HG03196 (cell line): ENCODE data around the gene PMAIP1.
"Not testable (repeated sequence)": the region's sequence is repeated elsewhere in the genome, so short reads cannot be mapped to it uniquely, and the experiment has no call there.

Experiments used
- ATAC-seq: cut with Tn5 transposase; IDR thresholded peaks from one replicate; pipeline ENCODE4 v1.9.1; 2021; ENCODE audit not compliant: unreplicated experiment

Gene PMAIP1

GRCh38 chr18:59899298-59900221 is at the start of gene PMAIP1:
Gene PMAIP1, plus strand, starts transcription at chr18:59899996. Its CDS starts 182 bp downstream, at chr18:59900178.
- ATAC-seq, result peak; percentile 66

- ATAC-seq, result no peak
These were observed 47.9 kb upstream of the PMAIP1 start for GRCh38 chr18:59851784-59852399.

- no peak for ATAC-seq
These were observed 47.2 kb upstream of the PMAIP1 start for GRCh38 chr18:59852548-59852947.

- ATAC-seq, result no peak
These were observed 46.4 kb upstream of the PMAIP1 start for GRCh38 chr18:59853380-59853779.

- ATAC-seq, result not testable (repeated sequence)
These were observed 45.8 kb upstream of the PMAIP1 start for GRCh38 chr18:59853988-59854387.

GRCh38 chr18:59861009-59861408 is 38.8 kb upstream of the PMAIP1 start:
- no peak for ATAC-seq

- ATAC-seq, result peak; percentile 77
These were observed 37.6 kb upstream of the PMAIP1 start for GRCh38 chr18:59861963-59862819.

GRCh38 chr18:59865241-59865986 is 34.4 kb upstream of the PMAIP1 start:
- no peak for ATAC-seq

- no peak for ATAC-seq
These were observed 33.1 kb upstream of the PMAIP1 start for GRCh38 chr18:59866551-59867269.

GRCh38 chr18:59867337-59868104 is 32.3 kb upstream of the PMAIP1 start:
- ATAC-seq, result no peak

GRCh38 chr18:59870623-59871130 is 29.1 kb upstream of the PMAIP1 start:
- no peak for ATAC-seq

GRCh38 chr18:59871711-59872362 is 28.0 kb upstream of the PMAIP1 start:
- no peak for ATAC-seq

- no peak for ATAC-seq
These were observed 26.2 kb upstream of the PMAIP1 start for GRCh38 chr18:59873641-59874040.

- no peak for ATAC-seq
These were observed 25.6 kb upstream of the PMAIP1 start for GRCh38 chr18:59874166-59874565.

- peak; percentile 62 for ATAC-seq
These were observed 23.5 kb upstream of the PMAIP1 start for GRCh38 chr18:59876310-59876626.

- no peak for ATAC-seq
These were observed 22.4 kb upstream of the PMAIP1 start for GRCh38 chr18:59877361-59877760.

- ATAC-seq, result no peak
These were observed 21.2 kb upstream of the PMAIP1 start for GRCh38 chr18:59878644-59879043.
